AG09309 (cell line): ENCODE measurements around the gene SPRED2.

Experiments used
- DNase-seq: peaks from one replicate; pipeline ENCODE4 v3.0.0-alpha.2; 2010; ENCODE audit warnings: low read depth
- H3K4me3 ChIP-seq: 2 replicates; pipeline ENCODE4 v1.5.1; 2011; ENCODE audit warnings: mild to moderate bottlenecking, low read depth, low read length, moderate library complexity; ENCODE audit not compliant: control insufficient read depth
- TF ChIP-seq, protein P1 (sequence below): IDR thresholded peaks from 2 replicates; pipeline ENCODE4 v1.5.1; 2011; ENCODE audit warnings: mild to moderate bottlenecking, low read depth, low read length, inconsistent platforms; ENCODE audit not compliant: insufficient read depth, control insufficient read depth; ENCODE audit errors: missing control alignments

SPRED2 gene

DNA sequence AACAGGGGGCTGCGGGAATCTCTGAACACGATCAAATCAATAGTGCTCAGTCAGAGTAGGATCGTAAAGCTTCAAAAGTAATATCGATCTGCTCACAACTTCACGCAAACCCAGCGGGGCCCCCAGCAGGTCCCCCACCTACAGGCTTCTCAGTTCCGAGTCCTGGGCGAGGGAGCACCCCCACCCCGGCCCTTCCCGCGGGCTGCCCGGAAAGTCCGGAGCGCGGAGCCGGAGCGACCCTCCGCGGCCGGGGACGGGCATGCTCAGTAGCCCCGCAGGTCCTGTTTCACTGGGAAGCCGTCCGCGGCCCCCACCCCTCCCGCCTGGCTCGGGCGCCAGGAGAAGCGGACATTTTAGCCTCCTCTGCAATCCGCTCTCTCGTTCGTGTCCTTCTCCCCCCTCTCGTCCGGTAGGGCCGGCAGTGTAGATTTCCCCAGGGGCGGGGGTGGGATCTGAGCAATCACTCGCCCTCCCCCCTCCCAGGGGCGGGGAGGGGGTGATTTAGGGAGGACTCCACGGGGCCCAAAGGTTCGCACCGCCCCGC is 3.3 kb upstream of the SPRED2 start:
- DNase-seq: no peak
- peak overlapping the region; percentile 80 for H3K4me3 ChIP-seq
- TF ChIP-seq, protein P1, sequence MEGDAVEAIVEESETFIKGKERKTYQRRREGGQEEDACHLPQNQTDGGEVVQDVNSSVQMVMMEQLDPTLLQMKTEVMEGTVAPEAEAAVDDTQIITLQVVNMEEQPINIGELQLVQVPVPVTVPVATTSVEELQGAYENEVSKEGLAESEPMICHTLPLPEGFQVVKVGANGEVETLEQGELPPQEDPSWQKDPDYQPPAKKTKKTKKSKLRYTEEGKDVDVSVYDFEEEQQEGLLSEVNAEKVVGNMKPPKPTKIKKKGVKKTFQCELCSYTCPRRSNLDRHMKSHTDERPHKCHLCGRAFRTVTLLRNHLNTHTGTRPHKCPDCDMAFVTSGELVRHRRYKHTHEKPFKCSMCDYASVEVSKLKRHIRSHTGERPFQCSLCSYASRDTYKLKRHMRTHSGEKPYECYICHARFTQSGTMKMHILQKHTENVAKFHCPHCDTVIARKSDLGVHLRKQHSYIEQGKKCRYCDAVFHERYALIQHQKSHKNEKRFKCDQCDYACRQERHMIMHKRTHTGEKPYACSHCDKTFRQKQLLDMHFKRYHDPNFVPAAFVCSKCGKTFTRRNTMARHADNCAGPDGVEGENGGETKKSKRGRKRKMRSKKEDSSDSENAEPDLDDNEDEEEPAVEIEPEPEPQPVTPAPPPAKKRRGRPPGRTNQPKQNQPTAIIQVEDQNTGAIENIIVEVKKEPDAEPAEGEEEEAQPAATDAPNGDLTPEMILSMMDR: no peak

DNA sequence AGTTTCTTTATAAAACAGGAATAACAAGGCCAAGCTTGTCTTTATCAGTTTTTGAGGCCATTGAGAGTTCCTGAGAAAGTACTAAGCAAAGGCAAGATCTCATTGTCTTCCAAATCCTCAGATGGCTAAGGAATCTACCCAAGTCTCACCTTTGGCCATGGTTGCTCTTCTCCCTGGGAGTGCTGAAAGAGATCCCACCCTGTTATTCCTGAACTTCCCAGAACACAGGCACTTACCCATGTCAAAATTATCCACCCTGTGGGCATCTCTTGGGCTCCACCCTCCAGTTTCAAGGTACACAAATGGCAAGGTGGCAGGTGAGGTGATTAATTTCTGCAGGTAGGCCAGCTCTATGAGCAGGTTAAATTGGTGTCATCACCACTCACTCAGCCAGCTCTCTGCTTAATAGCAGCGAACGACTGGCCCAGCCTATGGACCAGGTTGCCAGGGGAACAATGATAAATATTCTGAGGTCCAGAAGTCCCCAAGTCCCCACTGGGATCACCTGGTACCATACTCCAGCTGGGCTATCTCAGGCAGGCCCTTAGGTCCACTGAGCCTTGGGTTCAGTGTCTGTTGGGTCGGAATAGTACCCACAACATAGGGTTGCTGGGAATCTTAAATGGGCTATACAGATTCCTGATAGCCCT is 2.3 kb upstream of the SPRED2 start:
- no peak overlapping the region for H3K4me3 ChIP-seq
- TF ChIP-seq, protein P1: no peak
- no peak for DNase-seq

DNA sequence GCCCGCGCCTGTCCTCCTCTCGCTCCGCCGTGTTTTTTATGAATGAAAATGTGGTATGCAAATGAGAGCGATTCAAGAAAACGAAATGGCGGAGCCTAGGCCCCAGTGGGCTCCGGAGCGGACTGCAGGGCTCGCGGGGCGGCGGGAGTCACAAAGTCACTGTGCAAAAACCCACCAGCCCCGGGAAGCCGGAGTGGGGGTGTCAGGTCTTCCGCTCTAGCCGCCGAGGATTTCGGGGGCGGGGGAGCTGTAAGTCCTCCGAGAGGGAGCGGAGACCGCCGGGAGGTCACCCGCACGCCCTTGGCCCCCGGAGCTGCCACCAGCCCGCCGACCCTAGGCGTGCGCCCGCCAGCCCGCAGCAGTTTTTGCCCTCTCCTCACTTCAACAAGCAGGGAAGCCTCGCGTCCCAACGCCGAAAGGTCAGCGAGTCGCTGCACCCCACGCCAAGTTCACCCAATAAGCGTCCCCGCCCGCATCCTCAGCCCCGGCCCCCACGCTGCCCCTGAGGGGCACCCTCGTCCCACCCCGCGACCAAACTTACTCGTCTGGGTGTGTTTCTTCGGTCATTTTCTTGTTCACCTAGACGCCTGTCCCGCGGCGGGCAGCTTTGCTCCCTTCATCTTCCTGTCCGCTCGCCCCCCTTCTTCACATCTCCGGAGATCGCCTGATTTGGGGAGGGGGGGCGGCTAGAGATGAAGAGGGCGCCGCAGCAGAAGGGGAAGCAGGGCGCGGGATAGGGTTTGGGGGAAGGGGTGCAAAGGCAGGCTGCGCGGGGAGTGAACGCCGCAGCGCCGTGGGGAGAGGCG is 775 bp downstream of the SPRED2 start:
- DNase-seq: no peak
- TF ChIP-seq, protein P1: no peak
- peak overlapping the region; percentile 77 for H3K4me3 ChIP-seq

DNA sequence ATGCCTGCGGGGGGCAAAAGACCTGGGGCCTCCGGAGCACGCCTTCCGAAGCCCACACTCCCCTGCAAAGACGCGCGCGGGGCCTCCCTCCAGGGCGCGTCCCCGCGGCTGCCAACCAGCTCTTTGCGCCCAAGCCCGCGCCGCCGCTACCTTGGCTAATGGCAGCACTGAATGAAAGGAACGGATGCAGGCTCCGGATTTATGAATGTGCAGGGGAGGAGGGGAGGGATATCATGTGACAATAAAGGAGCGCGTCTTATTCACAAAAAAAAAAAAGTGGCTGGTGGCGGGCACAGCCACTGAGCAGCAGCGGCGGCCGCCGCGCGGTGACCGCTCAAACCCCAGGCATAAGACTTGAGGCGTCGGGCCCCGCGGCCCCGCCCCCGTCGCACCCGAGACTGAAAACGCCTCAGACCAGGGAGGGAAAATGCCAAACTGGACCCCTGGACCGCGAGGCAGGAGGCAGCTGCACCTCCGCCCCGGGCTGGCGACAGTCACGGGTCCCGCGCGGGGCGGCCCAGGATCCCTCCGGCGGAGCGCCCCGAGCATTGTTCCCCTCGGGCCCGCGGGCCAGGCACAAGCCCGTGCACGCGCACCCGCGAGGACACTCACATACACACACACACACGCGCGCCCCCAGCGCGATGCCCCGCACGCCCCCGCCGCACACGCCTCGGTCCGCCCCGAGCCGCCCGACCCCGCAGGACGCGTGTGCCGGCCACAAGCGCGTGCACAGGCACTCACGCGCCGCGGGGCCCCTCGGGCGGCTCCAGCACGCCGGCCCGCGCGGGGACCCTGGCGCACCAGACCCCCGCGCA is 1.6 kb downstream of the SPRED2 start:
- peak overlapping the region; percentile 77 for H3K4me3 ChIP-seq
- no peak for DNase-seq
- TF ChIP-seq, protein P1: no peak

DNA sequence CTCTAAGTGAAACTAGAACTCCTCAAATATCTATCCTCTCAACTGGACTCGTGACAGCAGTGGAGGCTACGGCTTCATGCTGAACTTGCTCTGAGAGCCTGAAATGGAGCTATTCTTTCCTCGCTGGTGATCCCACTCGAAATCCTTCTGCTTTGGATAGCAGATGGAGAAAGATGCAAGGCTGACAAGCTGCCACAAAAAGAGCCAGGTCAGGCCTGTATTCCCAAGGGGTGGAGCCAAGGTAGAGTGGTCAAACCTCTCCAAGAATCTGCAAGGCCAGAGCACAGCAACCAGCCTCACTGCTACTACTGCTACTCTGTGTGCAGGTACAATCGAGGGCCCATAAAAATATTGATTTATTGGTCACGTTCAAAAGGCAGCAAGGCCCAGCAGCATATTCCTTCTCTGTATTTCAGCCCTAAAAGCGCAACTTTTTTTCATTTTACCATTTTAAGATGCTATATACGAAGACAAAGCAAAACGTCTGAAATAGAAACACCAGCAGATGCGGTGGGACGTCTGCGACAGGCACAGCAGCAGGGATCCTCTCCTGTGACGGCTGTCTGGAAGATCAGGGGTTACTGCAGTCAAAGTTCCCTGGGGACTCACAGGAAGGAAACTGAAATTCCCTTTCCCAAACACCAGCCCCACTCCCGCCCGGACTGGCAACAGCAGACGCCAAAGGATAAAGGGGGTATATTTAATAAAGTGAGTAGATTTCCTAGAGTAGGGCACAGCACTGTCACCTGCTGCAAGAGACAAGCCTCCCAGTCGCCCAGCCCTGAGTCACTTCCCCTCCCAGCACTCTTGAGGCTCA is 2.4 kb downstream of the SPRED2 start:
- H3K4me3 ChIP-seq: peak overlapping the region; percentile 77
- TF ChIP-seq, protein P1: no peak
- no peak for DNase-seq

DNA sequence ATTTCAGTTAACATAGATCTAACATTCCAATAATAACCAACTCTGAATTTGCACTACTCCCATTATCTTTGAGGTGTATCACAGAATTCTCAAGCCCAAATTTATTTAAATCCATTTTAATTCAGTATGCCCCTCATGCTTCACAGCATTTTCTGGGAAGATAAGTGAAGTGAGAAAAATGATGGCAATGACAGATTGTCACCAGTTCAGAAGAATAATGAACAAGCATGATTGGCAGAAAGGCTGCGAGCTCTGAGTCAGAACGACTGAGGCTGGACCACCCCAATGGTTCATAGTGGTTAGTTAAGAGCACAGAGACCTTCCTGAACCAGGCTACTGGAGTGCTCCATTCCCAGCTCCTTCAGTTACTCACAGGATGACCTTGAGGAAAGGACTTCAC is 4.9 kb downstream of the SPRED2 start:
- no peak for DNase-seq
- TF ChIP-seq, protein P1: no peak
- no peak overlapping the region for H3K4me3 ChIP-seq
